ENCODE data around the gene AOC2. TPM values are rescaled to one million over a fixed set of nuclear protein-coding genes. Genes with fewer than 3 reads are reported as not detected.
"Not testable (repeated sequence)": the region's sequence is repeated elsewhere in the genome, so short reads cannot be mapped to it uniquely, and the experiment has no call there.

Gene AOC2
- total RNA-seq, 2 donors from 2014 or later = 1.6 to 3.8 TPM

GRCh38 chr17:42898147-42898811, 53.9 kb downstream of the AOC2 start:
- DNase-seq = no peak
- intact Hi-C loops (cut with DNase I) = no loop called here
- no peak for ATAC-seq

- intact Hi-C loops (cut with DNase I); ATAC-seq; DNase-seq: not testable (repeated sequence)
Observed at GRCh38 chr17:42899981-42900380, 55.6 kb downstream of the AOC2 start.

Small RNAs within 50 kb of the gene (microRNA-seq; reads per million reads assigned to microRNA genes)
- 0.20 to 0.27 reads per million in 2 donors for gene MIR6781

Other genes with a start within 250 kb of the AOC2 start
- gene RETREG3, start 235.2 kb upstream of the AOC2 start, total RNA-seq = 10 to 100 TPM; 26.0 to 26.1 TPM
- 10 to 100 TPM; 45.3 to 54.8 TPM for gene TUBG1, start 234.9 kb upstream of the AOC2 start, total RNA-seq
- gene TUBG2, start 185.3 kb upstream of the AOC2 start, total RNA-seq = 10 to 100 TPM; 14.4 to 15.8 TPM
- gene PLEKHH3, start 167.6 kb upstream of the AOC2 start, total RNA-seq = 10 to 100 TPM; 18.1 to 19.9 TPM
- gene CCR10, start 162.7 kb upstream of the AOC2 start, total RNA-seq = 1 to 10 TPM; 1.7 to 3.3 TPM
- 1 to 10 TPM; 4.7 to 7.2 TPM for gene CNTNAP1, start 162.0 kb upstream of the AOC2 start, total RNA-seq
- gene EZH1, start 99.5 kb upstream of the AOC2 start, total RNA-seq = 10 to 100 TPM; 28.7 to 38.1 TPM
- 10 to 100 TPM; 40.9 to 49.7 TPM for gene RAMP2, start 83.4 kb upstream of the AOC2 start, total RNA-seq
- 10 to 100 TPM; 30.0 to 32.1 TPM for gene VPS25, start 71.1 kb upstream of the AOC2 start, total RNA-seq
- not detected for gene WNK4, start 64.0 kb upstream of the AOC2 start, total RNA-seq
- 10 to 100 TPM; 60.3 to 63.9 TPM for gene COA3, start 45.9 kb upstream of the AOC2 start, total RNA-seq
- under 1 TPM in 1 of 2 donors, not detected in 1; 0.44 TPM for gene CNTD1, start 45.7 kb upstream of the AOC2 start, total RNA-seq
- gene BECN1, start 20.3 kb upstream of the AOC2 start, total RNA-seq = 10 to 100 TPM; 63.5 to 72.5 TPM
- 10 to 100 TPM; 67.8 to 83.3 TPM for gene PSME3, start 11.2 kb upstream of the AOC2 start, total RNA-seq
- 10 to 100 TPM; 56.6 to 96.4 TPM for gene AOC3, start 6.6 kb downstream of the AOC2 start, total RNA-seq
- not detected for gene G6PC1, start 56.2 kb downstream of the AOC2 start, total RNA-seq
- 10 to 100 TPM; 23.5 to 34.5 TPM for gene AARSD1, start 119.9 kb downstream of the AOC2 start, total RNA-seq
- gene PTGES3L, start 135.5 kb downstream of the AOC2 start, total RNA-seq = 10 to 100 TPM; 37.8 to 49.4 TPM
- gene RUNDC1, start 136.0 kb downstream of the AOC2 start, total RNA-seq = 10 to 100 TPM in 1 of 2 donors, 1 to 10 TPM in 1; 9.3 to 14.5 TPM
- gene RPL27, start 153.8 kb downstream of the AOC2 start, total RNA-seq = 100 to 1,000 TPM; 722 to 820 TPM
- 10 to 100 TPM; 19.4 to 23.7 TPM for gene IFI35, start 162.2 kb downstream of the AOC2 start, total RNA-seq
- 100 to 1,000 TPM; 115 to 118 TPM for gene VAT1, start 177.8 kb downstream of the AOC2 start, total RNA-seq
- 1 to 10 TPM; 1.6 to 1.8 TPM for gene RND2, start 180.7 kb downstream of the AOC2 start, total RNA-seq